Suprapubic skin (tissue), 4 donors: ENCODE results near the gene PLCZ1. TPM values are rescaled to one million over a fixed set of nuclear protein-coding genes. Genes with fewer than 3 reads are reported as not detected.

Source experiments
- DNase-seq, 2 donors: peaks; one replicate each; pipeline ENCODE4 v3.0.0-alpha.2; 2019; ENCODE audit warnings: low spot score in 2 of 2
- H3K27ac ChIP-seq: fragments of 200-600 bp; sonication (generic); one replicate; pipeline ENCODE4 v1.5.1; 2019
- H3K27me3 ChIP-seq: fragments of 200-600 bp; sonication (generic); one replicate; pipeline ENCODE4 v1.5.1; 2019
- H3K36me3 ChIP-seq: fragments of 200-600 bp; sonication (generic); one replicate; pipeline ENCODE4 v1.5.1; 2019
- H3K4me1 ChIP-seq: fragments of 200-600 bp; sonication (generic); one replicate; pipeline ENCODE4 v1.5.1; 2019
- H3K4me3 ChIP-seq: fragments of 200-600 bp; sonication (generic); one replicate; pipeline ENCODE4 v1.5.1; 2019; ENCODE audit warnings: mild to moderate bottlenecking
- H3K9me3 ChIP-seq: fragments of 200-600 bp; sonication (generic); one replicate; pipeline ENCODE4 v1.5.1; 2019
- CTCF ChIP-seq, 2 donors: fragments of 200-600 bp in 1 of 2; fragments of 450-650 bp in 1 of 2; sonication (generic) in 1 of 2; IDR thresholded peaks; one replicate each; pipeline ENCODE4 v1.5.1; 2016 to 2019; ENCODE audit warnings: antibody characterized with exemption in 2 of 2, mild to moderate bottlenecking in 1 of 2, moderate library complexity in 1 of 2
- EP300 ChIP-seq: sonication (generic); formaldehyde crosslinking; IDR thresholded peaks from one replicate; pipeline ENCODE4 v1.6.1; 2017; ENCODE audit warnings: antibody characterized with exemption
- POLR2A ChIP-seq, 2 donors: fragments of 450-650 bp; IDR thresholded peaks; one replicate each; pipeline ENCODE4 v1.6.1; 2017; ENCODE audit warnings: antibody characterized with exemption in 2 of 2, mild to moderate bottlenecking in 2 of 2, moderate library complexity in 2 of 2
- POLR2AphosphoS5 ChIP-seq, 3 donors: sonication (generic); formaldehyde crosslinking; IDR thresholded peaks; one replicate each; pipeline ENCODE4 v1.6.1; 2017; ENCODE audit warnings: antibody characterized with exemption in 3 of 3
- WGBS: methylation state at CpG from one replicate; pipeline ENCODE4 v1.1.5; 2018; 5-methylcytosine and 5-hydroxymethylcytosine counted together
- total RNA-seq, 4 donors: library from RNA; depleted of rRNA; stranded (reverse); fragments of >200 nt; gene quantifications; one replicate each; pipeline ENCODE4 v1.1.0, GENCODE V29; 2016

PLCZ1 gene
- total RNA-seq, 4 donors from 2014 or later = not detected

- Histone ChIP-seq H3K27ac (no peak overlapping the region), H3K4me3 (no peak overlapping the region), H3K27me3 (no peaks in the 10 kb centered on the region), H3K36me3 (no peaks in the 10 kb centered on the region), H3K4me1 (no peaks in the 10 kb centered on the region), H3K9me3 (no peaks in the 10 kb centered on the region)
- TF ChIP-seq POLR2AphosphoS5 (IDR thresholded peaks at IDR 0.05) = no peak
- no peak for DNase-seq
- WGBS = 86% methylated on average over 3 of the region's 3 CpGs
Observed at GRCh38 chr12:18689771-18690170, 48.0 kb downstream of the PLCZ1 start.

- TF ChIP-seq POLR2A (IDR thresholded peaks at IDR 0.05) (no peak), CTCF (IDR thresholded peaks at IDR 0.05) (no peak), EP300 (no peak)
- Histone ChIP-seq H3K36me3 (no peaks in the 10 kb centered on the region), H3K27ac (no peak overlapping the region), H3K9me3 (no peaks in the 10 kb centered on the region), H3K4me3 (no peak overlapping the region), H3K27me3 (no peaks in the 10 kb centered on the region), H3K4me1 (no peaks in the 10 kb centered on the region)
- no peak for DNase-seq
- 43% methylated on average over 1 of the region's 1 CpG for WGBS
Observed at GRCh38 chr12:18684430-18684829, 53.4 kb downstream of the PLCZ1 start.

GRCh38 chr12:18683327-18684013 is 54.3 kb downstream of the PLCZ1 start:
- no peak overlapping the region for H3K27ac ChIP-seq
- no peaks in the 10 kb centered on the region for H3K9me3 ChIP-seq
- WGBS = 83% methylated on average over 2 of the region's 2 CpGs
- no peaks in the 10 kb centered on the region for H3K36me3 ChIP-seq
- DNase-seq = no peak
- no peak overlapping the region for H3K4me3 ChIP-seq
- H3K27me3 ChIP-seq = no peaks in the 10 kb centered on the region
- no peaks in the 10 kb centered on the region for H3K4me1 ChIP-seq
- TF ChIP-seq POLR2A (IDR thresholded peaks at IDR 0.05) (no peak), POLR2AphosphoS5 (IDR thresholded peaks at IDR 0.05) (no peak), EP300 (no peak), CTCF (IDR thresholded peaks at IDR 0.05) (no peak)

DNA sequence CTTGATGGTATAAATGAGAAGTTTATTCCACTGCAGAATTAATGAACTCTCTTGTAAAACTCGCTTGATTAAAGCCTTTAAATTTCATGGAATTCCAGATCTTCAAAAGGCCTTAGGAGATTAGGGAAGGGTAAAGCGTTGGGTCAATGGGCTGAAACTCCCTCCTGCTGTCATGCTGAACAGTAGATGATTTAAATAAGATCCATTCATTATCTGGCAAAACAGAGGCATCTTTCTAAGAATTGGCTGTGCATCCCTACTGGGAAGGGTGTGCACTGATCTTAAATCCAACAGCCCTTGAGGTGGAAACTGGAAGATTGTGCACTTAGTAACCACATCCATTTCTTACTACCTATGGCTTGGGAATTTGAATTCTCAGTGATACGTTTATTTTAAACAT is 56.0 kb downstream of the PLCZ1 start:
- H3K4me1 ChIP-seq = no peaks in the 10 kb centered on the region
- TF ChIP-seq POLR2AphosphoS5 (IDR thresholded peaks at IDR 0.05) (no peak), CTCF (IDR thresholded peaks at IDR 0.05) (no peak), EP300 (no peak)
- WGBS = 77% methylated on average over 3 of the region's 3 CpGs

GRCh38 chr12:18676996-18677588 is 60.7 kb downstream of the PLCZ1 start:
- Histone ChIP-seq H3K36me3 (no peaks in the 10 kb centered on the region), H3K27ac (no peak overlapping the region), H3K27me3 (no peaks in the 10 kb centered on the region), H3K9me3 (no peaks in the 10 kb centered on the region), H3K4me1 (no peaks in the 10 kb centered on the region), H3K4me3 (no peak overlapping the region)
- TF ChIP-seq EP300 = no peak
- TF ChIP-seq POLR2A (IDR thresholded peaks at IDR 0.05) = no peak
- TF ChIP-seq CTCF (IDR thresholded peaks at IDR 0.05) = no peak
- TF ChIP-seq POLR2AphosphoS5 (IDR thresholded peaks at IDR 0.05) = no peak
- no peak for DNase-seq
- 56% methylated on average over 5 of the region's 5 CpGs for WGBS

More for the DNA sequence above, 56.0 kb downstream of the PLCZ1 start:
- DNase-seq = no peak
- no peaks in the 10 kb centered on the region for H3K36me3 ChIP-seq
- no peak overlapping the region for H3K27ac ChIP-seq
- no peak overlapping the region for H3K4me3 ChIP-seq
- no peaks in the 10 kb centered on the region for H3K27me3 ChIP-seq
- no peaks in the 10 kb centered on the region for H3K9me3 ChIP-seq
